ENCODE results near the gene LRRC71.

DNA sequence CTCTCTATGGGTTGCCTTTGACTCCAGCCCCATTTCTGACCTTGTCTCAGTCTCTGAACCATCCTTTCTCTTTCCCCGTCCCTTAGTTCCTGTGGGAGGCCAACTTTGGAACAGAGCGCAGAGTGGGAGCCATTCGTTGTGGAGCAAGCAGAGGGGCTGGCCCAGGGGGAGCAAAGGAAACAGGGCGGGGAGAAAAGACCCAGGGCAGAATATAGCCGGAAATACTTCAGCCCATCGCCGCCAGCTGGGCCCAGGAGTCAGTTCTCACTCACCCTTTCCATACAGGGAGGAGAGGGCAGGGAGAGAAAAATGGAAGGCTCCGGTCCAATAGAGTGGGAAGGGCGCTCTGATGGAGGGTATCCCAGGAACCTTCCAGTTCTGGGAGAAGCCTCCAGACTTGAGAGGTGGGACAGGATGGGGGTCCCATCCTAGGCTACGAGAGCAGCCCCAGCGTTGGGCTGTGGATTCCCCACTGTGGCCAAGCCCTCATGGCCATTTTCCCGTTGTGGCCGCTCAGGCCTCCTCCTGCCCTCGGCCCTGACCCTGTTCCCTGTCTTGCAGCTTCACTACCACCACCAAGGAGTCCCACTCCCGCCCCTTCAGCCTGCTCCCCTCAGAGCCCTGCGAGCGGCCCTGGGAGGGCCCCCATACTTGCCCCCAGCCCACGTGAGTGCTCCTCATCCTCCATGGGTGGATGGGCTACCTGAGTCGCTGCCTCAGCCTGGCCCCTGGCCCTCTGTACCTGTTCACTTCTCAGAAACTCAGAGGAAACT, 16.1 kb upstream of the LRRC71 start:
- no peak for TF ChIP-seq POLR2A (IDR thresholded peaks at IDR 0.05)
- TF ChIP-seq, protein P1, sequence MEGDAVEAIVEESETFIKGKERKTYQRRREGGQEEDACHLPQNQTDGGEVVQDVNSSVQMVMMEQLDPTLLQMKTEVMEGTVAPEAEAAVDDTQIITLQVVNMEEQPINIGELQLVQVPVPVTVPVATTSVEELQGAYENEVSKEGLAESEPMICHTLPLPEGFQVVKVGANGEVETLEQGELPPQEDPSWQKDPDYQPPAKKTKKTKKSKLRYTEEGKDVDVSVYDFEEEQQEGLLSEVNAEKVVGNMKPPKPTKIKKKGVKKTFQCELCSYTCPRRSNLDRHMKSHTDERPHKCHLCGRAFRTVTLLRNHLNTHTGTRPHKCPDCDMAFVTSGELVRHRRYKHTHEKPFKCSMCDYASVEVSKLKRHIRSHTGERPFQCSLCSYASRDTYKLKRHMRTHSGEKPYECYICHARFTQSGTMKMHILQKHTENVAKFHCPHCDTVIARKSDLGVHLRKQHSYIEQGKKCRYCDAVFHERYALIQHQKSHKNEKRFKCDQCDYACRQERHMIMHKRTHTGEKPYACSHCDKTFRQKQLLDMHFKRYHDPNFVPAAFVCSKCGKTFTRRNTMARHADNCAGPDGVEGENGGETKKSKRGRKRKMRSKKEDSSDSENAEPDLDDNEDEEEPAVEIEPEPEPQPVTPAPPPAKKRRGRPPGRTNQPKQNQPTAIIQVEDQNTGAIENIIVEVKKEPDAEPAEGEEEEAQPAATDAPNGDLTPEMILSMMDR (IDR thresholded peaks at IDR 0.05), result no peak
